ENCODE measurements around the gene MAP1LC3B. TPM values are rescaled to one million over a fixed set of nuclear protein-coding genes. Genes with fewer than 3 reads are reported as not detected.

Gene MAP1LC3B
- total and polyA plus RNA-seq, 2 experiments from 2014 or later, result 73.3 to 134 TPM

DNA sequence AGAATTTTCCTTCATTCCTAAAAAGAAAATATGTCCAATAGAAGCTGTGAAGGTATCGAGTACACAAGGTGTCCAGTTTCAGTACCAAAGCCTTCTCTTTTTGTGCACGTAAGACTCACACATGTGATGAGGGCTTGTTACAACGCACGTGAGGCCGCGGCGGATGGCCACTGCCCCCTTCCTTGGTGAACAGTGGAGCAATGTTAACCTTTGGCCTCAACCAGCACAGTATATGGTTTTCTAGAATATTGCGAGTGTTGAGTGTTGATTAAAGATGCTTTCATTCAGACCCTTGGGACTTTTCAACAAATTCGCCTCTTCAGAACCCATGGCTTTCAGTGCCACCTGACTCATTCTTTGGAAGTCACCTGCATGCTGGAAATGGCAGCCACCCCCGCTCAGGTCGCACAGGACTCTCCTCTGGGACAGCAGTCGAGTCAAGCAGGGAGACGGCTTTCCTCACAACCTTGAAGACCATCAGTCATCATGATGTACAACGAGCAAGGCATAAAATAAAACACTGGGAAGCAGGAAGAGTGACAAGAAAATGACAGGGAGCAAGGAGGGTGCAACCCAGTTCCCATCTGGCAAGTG, 14.5 kb downstream of the MAP1LC3B start:
- 97% methylated on average over 14 of the region's 14 CpGs for WGBS (ENCODE audit: low lambda C conversion rate, missing lambda C conversion rate)
- H3K9me3 ChIP-seq (ENCODE audit: low read depth), result no peaks in the 10 kb centered on the region
- H3K9me2 ChIP-seq (replicated peaks; ENCODE audit: insufficient read depth), result no peaks in the 10 kb centered on the region
- no peak for DNase-seq (ENCODE audit: low spot score)
- H3K27me3 ChIP-seq, result no peaks in the 10 kb centered on the region
- H3K36me3 ChIP-seq (replicated peaks; ENCODE audit: insufficient read depth, low read depth), result no peaks in the 10 kb centered on the region
- no peaks in the 10 kb centered on the region for H3K4me1 ChIP-seq (ENCODE audit: insufficient read depth)
- no peak overlapping the region for H3K27ac ChIP-seq
- TF ChIP-seq EZH2 (IDR thresholded peaks at IDR 0.05; ENCODE audit: borderline replicate concordance) (no peak), EZH2phosphoT487 (IDR thresholded peaks at IDR 0.05; ENCODE audit: low read depth, severe bottlenecking, unreplicated experiment) (no peak), CTCF (IDR thresholded peaks at IDR 0.05; ENCODE audit: poor library complexity) (no peak)
- no peak overlapping the region for H2AFZ ChIP-seq
- H3K4me2 ChIP-seq, result no peak overlapping the region
- H3K4me3 ChIP-seq, result no peak overlapping the region
- no peaks in the 10 kb centered on the region for H3K79me2 ChIP-seq
- no peaks in the 10 kb centered on the region for H4K20me1 ChIP-seq (ENCODE audit: insufficient read depth, poor library complexity, severe bottlenecking)

DNA sequence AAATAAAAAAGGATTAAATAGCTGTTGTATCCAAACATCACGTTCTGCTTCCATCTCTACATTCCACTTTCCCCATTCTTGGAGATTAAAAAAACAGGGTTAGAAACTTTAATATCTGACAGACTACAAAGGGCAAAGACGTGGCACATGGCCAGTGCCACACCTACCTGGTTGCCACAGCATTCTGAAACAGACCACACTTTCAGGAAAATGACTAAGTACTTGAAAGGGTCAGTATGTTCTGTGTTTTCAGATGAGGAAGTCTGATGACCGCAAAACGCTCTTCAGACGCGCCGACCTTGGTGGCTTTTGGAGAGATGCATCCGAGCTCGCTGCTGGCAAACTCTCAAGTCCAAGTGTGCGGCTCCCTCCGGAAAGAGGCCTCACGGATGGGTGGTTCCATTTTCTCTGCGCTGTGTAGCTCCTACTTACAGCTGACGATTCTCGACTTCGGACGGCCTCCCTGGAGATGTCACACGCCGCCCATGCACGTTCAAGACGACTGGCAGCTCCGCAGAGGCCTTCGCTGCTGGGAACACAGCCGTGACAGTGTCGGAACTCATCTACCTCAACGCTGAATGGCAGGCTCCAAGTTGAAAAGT, 15.5 kb downstream of the MAP1LC3B start:
- Histone ChIP-seq H4K20me1 (ENCODE audit: insufficient read depth, poor library complexity, severe bottlenecking) (no peaks in the 10 kb centered on the region), H3K4me2 (no peak overlapping the region), H3K4me3 (no peak overlapping the region), H3K4me1 (ENCODE audit: insufficient read depth) (no peaks in the 10 kb centered on the region), H3K27me3 (no peaks in the 10 kb centered on the region), H2AFZ (no peak overlapping the region), H3K79me2 (no peaks in the 10 kb centered on the region), H3K36me3 (replicated peaks; ENCODE audit: insufficient read depth, low read depth) (no peaks in the 10 kb centered on the region), H3K9me2 (replicated peaks; ENCODE audit: insufficient read depth) (no peaks in the 10 kb centered on the region), H3K9me3 (ENCODE audit: low read depth) (no peaks in the 10 kb centered on the region), H3K27ac (no peak overlapping the region)
- DNase-seq (ENCODE audit: low spot score), result no peak
- TF ChIP-seq CTCF (IDR thresholded peaks at IDR 0.05; ENCODE audit: poor library complexity) (no peak), EZH2phosphoT487 (IDR thresholded peaks at IDR 0.05; ENCODE audit: low read depth, severe bottlenecking, unreplicated experiment) (no peak), EZH2 (IDR thresholded peaks at IDR 0.05; ENCODE audit: borderline replicate concordance) (no peak)
- WGBS (ENCODE audit: low lambda C conversion rate, missing lambda C conversion rate), result 91% methylated on average over 26 of the region's 26 CpGs

GRCh38 chr16:87409153-87409552, 17.0 kb downstream of the MAP1LC3B start:
- Histone ChIP-seq H3K27ac (no peak overlapping the region), H3K4me2 (no peak overlapping the region), H3K79me2 (no peaks in the 10 kb centered on the region), H3K4me1 (ENCODE audit: insufficient read depth) (no peaks in the 10 kb centered on the region), H3K36me3 (replicated peaks; ENCODE audit: insufficient read depth, low read depth) (no peaks in the 10 kb centered on the region), H2AFZ (no peak overlapping the region), H4K20me1 (ENCODE audit: insufficient read depth, poor library complexity, severe bottlenecking) (no peaks in the 10 kb centered on the region), H3K27me3 (no peaks in the 10 kb centered on the region), H3K9me2 (replicated peaks; ENCODE audit: insufficient read depth) (no peaks in the 10 kb centered on the region), H3K9me3 (ENCODE audit: low read depth) (no peaks in the 10 kb centered on the region), H3K4me3 (no peak overlapping the region)
- TF ChIP-seq CTCF (IDR thresholded peaks at IDR 0.05; ENCODE audit: poor library complexity), result no peak
- no peak for TF ChIP-seq EZH2phosphoT487 (IDR thresholded peaks at IDR 0.05; ENCODE audit: low read depth, severe bottlenecking, unreplicated experiment)
- TF ChIP-seq EZH2 (IDR thresholded peaks at IDR 0.05; ENCODE audit: borderline replicate concordance), result no peak
- DNase-seq (ENCODE audit: low spot score), result no peak
- WGBS (ENCODE audit: low lambda C conversion rate, missing lambda C conversion rate), result 82% methylated on average over 13 of the region's 13 CpGs
